Ishikawa (cell line): Measurements from ENCODE around the gene RREB1.

Experiments used
- CEBPB ChIP-seq: IDR thresholded peaks from 2 replicates; pipeline ENCODE4 v1.6.1; 2012
- CREB1 ChIP-seq: IDR thresholded peaks from 2 replicates; pipeline ENCODE4 v1.6.1; 2012; ENCODE audit warnings: low read depth
- EGR1 ChIP-seq: IDR thresholded peaks from 2 replicates; pipeline ENCODE4 v1.6.1; 2012
- EP300 ChIP-seq: IDR thresholded peaks from 2 replicates; pipeline ENCODE4 v1.6.1; 2012; ENCODE audit warnings: borderline replicate concordance
- FOXM1 ChIP-seq: IDR thresholded peaks from 2 replicates; pipeline ENCODE4 v1.6.1; 2012; ENCODE audit warnings: low read depth, borderline replicate concordance
- NFIC ChIP-seq: IDR thresholded peaks from 2 replicates; pipeline ENCODE4 v1.6.1; 2012
- RAD21 ChIP-seq: IDR thresholded peaks from 2 replicates; pipeline ENCODE4 v1.6.1; 2012; ENCODE audit warnings: low read depth
- TAF1 ChIP-seq: IDR thresholded peaks from 2 replicates; pipeline ENCODE4 v1.6.1; 2012; ENCODE audit warnings: low read depth, mild to moderate bottlenecking
- TCF12 ChIP-seq: IDR thresholded peaks from 2 replicates; pipeline ENCODE4 v1.6.1; 2012; ENCODE audit warnings: low read depth
- TEAD4 ChIP-seq: IDR thresholded peaks from 2 replicates; pipeline ENCODE4 v1.6.1; 2012
- YY1 ChIP-seq: IDR thresholded peaks from 2 replicates; pipeline ENCODE4 v1.6.1; 2012; ENCODE audit warnings: low read depth
- ZBTB7A ChIP-seq: IDR thresholded peaks from 2 replicates; pipeline ENCODE4 v1.6.1; 2012; ENCODE audit warnings: low read depth
- TF ChIP-seq, protein P1 (sequence below): IDR thresholded peaks from 2 replicates; pipeline ENCODE4 v1.6.1; 2012
- TF ChIP-seq, protein P2 (sequence below): IDR thresholded peaks from 2 replicates; pipeline ENCODE4 v1.6.1; 2012; ENCODE audit warnings: low read depth, mild to moderate bottlenecking
- TF ChIP-seq, protein P3 (sequence below): IDR thresholded peaks from 2 replicates; pipeline ENCODE4 v1.6.1; 2012

RREB1 gene

DNA sequence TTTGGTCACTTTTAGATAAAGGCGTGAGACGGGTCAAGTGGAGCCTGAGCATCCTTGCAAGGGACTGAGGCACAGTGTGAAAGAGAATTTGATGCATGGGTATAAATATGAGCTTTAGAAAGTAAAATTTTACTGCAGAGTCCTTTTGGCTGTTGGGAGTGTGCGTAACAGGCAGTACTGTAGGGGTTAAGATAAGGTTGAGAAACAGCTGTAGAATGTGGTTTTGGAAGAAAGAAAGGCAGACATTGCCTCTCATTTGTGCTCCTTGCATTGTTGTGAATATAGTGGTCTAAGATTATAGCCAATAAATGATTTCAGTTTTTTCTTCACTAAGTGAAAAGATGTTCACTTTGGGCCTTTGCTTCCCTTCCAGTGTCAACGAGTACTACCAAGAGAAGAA is 73.0 kb downstream of the RREB1 start:
- no peak for TF ChIP-seq FOXM1
- no peak for TF ChIP-seq ZBTB7A
- TF ChIP-seq EP300: no peak
- no peak for TF ChIP-seq RAD21
- TF ChIP-seq YY1: no peak
- TF ChIP-seq, protein P1, sequence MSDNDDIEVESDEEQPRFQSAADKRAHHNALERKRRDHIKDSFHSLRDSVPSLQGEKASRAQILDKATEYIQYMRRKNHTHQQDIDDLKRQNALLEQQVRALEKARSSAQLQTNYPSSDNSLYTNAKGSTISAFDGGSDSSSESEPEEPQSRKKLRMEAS: no peak
- TF ChIP-seq CEBPB: no peak
- TF ChIP-seq NFIC: no peak
- TF ChIP-seq, protein P2, sequence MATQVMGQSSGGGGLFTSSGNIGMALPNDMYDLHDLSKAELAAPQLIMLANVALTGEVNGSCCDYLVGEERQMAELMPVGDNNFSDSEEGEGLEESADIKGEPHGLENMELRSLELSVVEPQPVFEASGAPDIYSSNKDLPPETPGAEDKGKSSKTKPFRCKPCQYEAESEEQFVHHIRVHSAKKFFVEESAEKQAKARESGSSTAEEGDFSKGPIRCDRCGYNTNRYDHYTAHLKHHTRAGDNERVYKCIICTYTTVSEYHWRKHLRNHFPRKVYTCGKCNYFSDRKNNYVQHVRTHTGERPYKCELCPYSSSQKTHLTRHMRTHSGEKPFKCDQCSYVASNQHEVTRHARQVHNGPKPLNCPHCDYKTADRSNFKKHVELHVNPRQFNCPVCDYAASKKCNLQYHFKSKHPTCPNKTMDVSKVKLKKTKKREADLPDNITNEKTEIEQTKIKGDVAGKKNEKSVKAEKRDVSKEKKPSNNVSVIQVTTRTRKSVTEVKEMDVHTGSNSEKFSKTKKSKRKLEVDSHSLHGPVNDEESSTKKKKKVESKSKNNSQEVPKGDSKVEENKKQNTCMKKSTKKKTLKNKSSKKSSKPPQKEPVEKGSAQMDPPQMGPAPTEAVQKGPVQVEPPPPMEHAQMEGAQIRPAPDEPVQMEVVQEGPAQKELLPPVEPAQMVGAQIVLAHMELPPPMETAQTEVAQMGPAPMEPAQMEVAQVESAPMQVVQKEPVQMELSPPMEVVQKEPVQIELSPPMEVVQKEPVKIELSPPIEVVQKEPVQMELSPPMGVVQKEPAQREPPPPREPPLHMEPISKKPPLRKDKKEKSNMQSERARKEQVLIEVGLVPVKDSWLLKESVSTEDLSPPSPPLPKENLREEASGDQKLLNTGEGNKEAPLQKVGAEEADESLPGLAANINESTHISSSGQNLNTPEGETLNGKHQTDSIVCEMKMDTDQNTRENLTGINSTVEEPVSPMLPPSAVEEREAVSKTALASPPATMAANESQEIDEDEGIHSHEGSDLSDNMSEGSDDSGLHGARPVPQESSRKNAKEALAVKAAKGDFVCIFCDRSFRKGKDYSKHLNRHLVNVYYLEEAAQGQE: no peak

DNA sequence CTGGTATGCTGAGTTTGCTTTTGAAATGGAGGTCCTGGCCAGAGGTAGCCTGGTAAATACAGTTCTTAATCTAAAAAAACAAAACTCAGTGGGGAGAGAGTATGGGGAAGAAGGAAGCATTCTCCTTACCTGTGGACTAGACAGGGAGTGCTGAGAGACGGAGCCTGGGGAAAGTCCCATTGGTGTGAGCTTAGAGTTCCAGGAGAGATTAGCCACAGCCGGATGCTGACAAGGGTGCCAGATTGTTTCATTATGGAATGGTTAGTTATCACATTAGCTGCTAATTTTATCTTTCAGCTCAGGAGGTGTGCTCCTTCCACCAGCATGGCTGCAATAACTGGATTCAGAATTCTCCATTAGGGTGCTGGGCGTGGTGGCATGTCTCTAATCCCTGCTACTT is 75.9 kb downstream of the RREB1 start:
- no peak for TF ChIP-seq FOXM1
- no peak for TF ChIP-seq TAF1
- TF ChIP-seq TEAD4: no peak
- TF ChIP-seq RAD21: no peak
- no peak for TF ChIP-seq CEBPB
- no peak for TF ChIP-seq YY1
- no peak for TF ChIP-seq NFIC
- no peak for TF ChIP-seq TCF12
- TF ChIP-seq, protein P1: no peak
- no peak for TF ChIP-seq EP300
- TF ChIP-seq CREB1: no peak
- TF ChIP-seq, protein P3, sequence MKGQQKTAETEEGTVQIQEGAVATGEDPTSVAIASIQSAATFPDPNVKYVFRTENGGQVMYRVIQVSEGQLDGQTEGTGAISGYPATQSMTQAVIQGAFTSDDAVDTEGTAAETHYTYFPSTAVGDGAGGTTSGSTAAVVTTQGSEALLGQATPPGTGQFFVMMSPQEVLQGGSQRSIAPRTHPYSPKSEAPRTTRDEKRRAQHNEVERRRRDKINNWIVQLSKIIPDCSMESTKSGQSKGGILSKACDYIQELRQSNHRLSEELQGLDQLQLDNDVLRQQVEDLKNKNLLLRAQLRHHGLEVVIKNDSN: no peak
- no peak for TF ChIP-seq EGR1

DNA sequence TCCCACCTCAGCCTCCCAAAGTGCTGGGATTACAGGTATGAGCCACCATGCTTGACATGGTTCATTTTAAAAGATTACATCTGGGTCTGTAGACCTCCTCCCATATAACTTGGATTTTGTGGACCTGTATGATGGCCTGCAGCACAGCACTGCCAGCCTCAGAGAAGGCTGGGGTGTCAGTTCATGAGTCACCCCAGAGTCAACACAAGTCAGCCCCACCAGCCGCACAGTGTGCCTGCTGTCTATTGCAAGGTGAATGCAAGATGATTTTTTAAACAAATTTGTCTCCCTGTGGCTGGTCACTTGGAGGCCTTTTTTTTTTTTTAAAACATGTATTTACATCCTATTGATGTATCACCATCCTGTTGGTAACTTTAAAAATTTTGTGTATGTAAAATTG is 76.7 kb downstream of the RREB1 start:
- TF ChIP-seq, protein P1: no peak
- TF ChIP-seq EP300 (no peak), CEBPB (no peak), FOXM1 (no peak), NFIC (no peak), EGR1 (no peak), CREB1 (no peak), TEAD4 (no peak), ZBTB7A (no peak), YY1 (no peak), TAF1 (no peak)
- TF ChIP-seq, protein P2: no peak
- TF ChIP-seq, protein P3: no peak

DNA sequence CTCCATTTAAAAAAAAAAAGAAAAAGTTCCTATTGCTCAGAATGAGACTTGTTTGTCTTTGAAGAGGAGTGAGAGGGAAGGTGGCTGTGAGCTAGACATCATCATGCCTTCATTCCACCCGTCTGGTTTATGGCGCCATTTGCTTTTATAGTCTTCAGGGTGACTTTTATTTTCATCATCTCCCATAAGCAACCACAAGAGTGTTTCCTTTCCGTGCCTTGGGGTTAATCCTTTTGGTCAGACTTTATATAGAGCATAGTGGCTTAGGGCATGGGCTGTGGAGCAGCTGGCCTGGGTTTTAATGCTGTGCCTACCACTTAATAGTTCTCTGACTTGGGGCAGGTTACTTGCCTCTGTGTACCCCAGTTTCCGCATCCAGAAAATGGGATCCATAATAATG is 77.8 kb downstream of the RREB1 start:
- TF ChIP-seq EP300: no peak
- TF ChIP-seq ZBTB7A: no peak
- no peak for TF ChIP-seq CREB1
- TF ChIP-seq TEAD4: no peak
- TF ChIP-seq EGR1: no peak
- TF ChIP-seq, protein P1: no peak
- no peak for TF ChIP-seq NFIC
- TF ChIP-seq, protein P2: no peak
- TF ChIP-seq, protein P3: no peak
- no peak for TF ChIP-seq YY1
- no peak for TF ChIP-seq FOXM1
- no peak for TF ChIP-seq TCF12
- TF ChIP-seq RAD21: no peak
- TF ChIP-seq TAF1: no peak
